VCaP (cell line): ENCODE data around the gene PMIS2.

Experiments used
- H3K27ac ChIP-seq: fragments of 450-650 bp; 2 replicates; pipeline ENCODE4 v1.5.1; 2017
- CTCF ChIP-seq: fragments of 450-650 bp; conservative IDR thresholded peaks from 2 replicates; pipeline ENCODE4 v1.5.1; 2017; ENCODE audit warnings: mild to moderate bottlenecking, moderate library complexity

The PMIS2 gene

GRCh38 chr19:35562336-35562735, 23.6 kb upstream of the PMIS2 start:
- TF ChIP-seq CTCF, result no peak

GRCh38 chr19:35562776-35563175, 23.2 kb upstream of the PMIS2 start:
- H3K27ac ChIP-seq, result no peak overlapping the region
- TF ChIP-seq CTCF, result no peak

More at GRCh38 chr19:35562336-35562735, 23.6 kb upstream of the PMIS2 start:
- H3K27ac ChIP-seq, result no peak overlapping the region

GRCh38 chr19:35563207-35563829, 22.7 kb upstream of the PMIS2 start, which contains the start of gene ATP4A:
ATP4A (minus strand) TSS chr19:35563658; CDS start chr19:35563629, 29 bp downstream.
- H3K27ac ChIP-seq, result no peak within 1 kb of the TSS
- no peak for TF ChIP-seq CTCF

GRCh38 chr19:35565016-35565856, 20.7 kb upstream of the PMIS2 start:
- H3K27ac ChIP-seq, result no peak overlapping the region
- TF ChIP-seq CTCF, result no peak

- H3K27ac ChIP-seq, result no peak overlapping the region
- no peak for TF ChIP-seq CTCF
Measured at GRCh38 chr19:35566738-35567137, 19.2 kb upstream of the PMIS2 start.

GRCh38 chr19:35569281-35569781, 16.6 kb upstream of the PMIS2 start:
- H3K27ac ChIP-seq, result no peak overlapping the region
- TF ChIP-seq CTCF, result no peak

- H3K27ac ChIP-seq, result no peak overlapping the region
- no peak for TF ChIP-seq CTCF
Measured at GRCh38 chr19:35571406-35571965, 14.5 kb upstream of the PMIS2 start.
